Measurements from ENCODE around the gene RFWD3. TPM values are rescaled to one million over a fixed set of nuclear protein-coding genes. Genes with fewer than 3 reads are reported as not detected.

The RFWD3 gene
- total RNA-seq, 1 experiment from 2014 or later: 61.9 TPM

DNA sequence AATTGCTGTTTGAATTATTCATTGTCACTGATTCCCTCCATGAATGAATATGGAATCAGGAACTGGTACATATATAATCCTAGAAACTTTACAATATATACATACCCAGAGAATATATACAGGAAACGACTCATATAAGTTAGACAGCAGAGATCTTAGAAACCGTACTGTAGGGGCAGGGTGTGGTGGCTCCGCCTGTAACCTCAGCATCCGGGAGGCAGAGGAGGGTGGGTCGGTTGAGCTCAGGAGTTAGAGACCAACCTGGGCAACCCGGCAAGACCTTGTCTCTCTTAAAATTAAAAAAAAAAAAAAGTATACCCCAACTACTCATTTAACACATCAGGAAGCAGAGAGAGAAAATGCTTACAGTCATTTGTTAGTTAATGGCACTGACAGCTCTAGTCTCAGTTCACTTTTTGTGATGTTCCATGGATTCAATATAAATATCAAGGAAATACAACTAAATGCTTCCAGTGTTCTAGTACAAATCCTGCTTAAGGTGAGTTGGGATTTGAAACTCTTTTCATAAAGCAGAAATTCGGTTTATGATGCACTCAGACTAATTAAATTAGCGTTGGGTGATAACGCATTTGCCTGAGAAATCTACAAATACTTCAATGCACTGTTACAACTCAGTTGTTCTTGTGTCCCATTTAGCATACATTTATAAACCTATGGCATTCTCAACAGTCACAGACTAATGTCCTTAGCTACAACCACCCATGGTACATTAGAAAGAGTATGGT, 65.4 kb downstream of the RFWD3 start:
- Histone ChIP-seq H3K4me3 (no peak overlapping the region), H3K27me3 (replicated peaks) (no peaks in the 10 kb centered on the region), H3K9me3 (replicated peaks) (no peaks in the 10 kb centered on the region), H3K4me1 (replicated peaks) (peaks cover 24% of the 10 kb centered on the region), H3K27ac (no peak overlapping the region), H3K36me3 (peaks cover 19% of the 10 kb centered on the region; the same call in 1 of the 2 replicates)
- no peak for DNase-seq (ENCODE audit: low read depth in 1 of 2, low spot score in 2 of 2)

DNA sequence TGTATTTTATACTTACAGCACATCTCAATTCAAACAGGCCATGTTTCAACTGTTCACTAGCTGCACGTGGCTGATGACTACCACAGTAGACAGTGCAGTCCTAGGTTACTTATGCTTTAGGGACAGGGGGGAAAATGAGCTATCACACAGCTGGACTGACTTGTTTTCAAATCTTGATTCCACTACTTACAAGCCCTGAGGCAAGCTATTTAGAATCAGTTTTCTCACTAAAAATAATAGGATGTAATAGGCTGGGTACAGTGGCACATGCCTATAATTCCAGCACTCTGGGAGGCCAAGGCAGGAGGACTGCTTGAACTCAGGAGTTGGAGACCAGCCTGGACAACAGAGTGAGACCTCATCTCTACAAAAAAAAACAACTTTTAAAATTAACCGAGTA, 70.1 kb downstream of the RFWD3 start:
- H3K4me1 ChIP-seq (replicated peaks): peaks cover 17% of the 10 kb centered on the region
- no peak for DNase-seq (ENCODE audit: low read depth in 1 of 2, low spot score in 2 of 2)
- peaks cover 17% of the 10 kb centered on the region for H3K36me3 ChIP-seq
- no peaks in the 10 kb centered on the region for H3K27me3 ChIP-seq (replicated peaks)
- H3K4me3 ChIP-seq: no peak overlapping the region
- no peaks in the 10 kb centered on the region for H3K9me3 ChIP-seq (replicated peaks)
- H3K27ac ChIP-seq: no peak overlapping the region

DNA sequence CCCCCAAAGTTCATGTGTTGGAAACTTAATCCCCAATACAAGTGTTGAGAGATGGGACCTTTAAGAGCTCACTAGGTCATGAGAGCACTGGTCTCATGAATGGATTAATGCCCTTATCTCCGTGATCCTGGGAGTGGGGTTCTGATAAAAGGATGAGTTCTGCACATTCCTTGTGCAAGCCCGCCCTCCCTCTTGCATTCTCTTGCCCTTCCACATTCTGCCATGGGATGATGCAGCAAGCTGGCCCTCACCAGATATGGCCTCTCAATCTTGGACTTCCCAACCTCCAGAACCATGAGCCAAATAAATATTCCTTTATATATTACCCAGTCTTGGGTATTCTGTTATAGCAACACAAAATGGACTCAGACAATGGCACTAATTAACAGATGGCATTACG, 73.8 kb downstream of the RFWD3 start:
- Histone ChIP-seq H3K27ac (no peak overlapping the region), H3K4me1 (replicated peaks) (peaks cover 17% of the 10 kb centered on the region), H3K9me3 (replicated peaks) (no peaks in the 10 kb centered on the region), H3K4me3 (no peak overlapping the region), H3K27me3 (replicated peaks) (no peaks in the 10 kb centered on the region), H3K36me3 (peaks cover 11% of the 10 kb centered on the region)
- DNase-seq (ENCODE audit: low read depth in 1 of 2, low spot score in 2 of 2): no peak

DNA sequence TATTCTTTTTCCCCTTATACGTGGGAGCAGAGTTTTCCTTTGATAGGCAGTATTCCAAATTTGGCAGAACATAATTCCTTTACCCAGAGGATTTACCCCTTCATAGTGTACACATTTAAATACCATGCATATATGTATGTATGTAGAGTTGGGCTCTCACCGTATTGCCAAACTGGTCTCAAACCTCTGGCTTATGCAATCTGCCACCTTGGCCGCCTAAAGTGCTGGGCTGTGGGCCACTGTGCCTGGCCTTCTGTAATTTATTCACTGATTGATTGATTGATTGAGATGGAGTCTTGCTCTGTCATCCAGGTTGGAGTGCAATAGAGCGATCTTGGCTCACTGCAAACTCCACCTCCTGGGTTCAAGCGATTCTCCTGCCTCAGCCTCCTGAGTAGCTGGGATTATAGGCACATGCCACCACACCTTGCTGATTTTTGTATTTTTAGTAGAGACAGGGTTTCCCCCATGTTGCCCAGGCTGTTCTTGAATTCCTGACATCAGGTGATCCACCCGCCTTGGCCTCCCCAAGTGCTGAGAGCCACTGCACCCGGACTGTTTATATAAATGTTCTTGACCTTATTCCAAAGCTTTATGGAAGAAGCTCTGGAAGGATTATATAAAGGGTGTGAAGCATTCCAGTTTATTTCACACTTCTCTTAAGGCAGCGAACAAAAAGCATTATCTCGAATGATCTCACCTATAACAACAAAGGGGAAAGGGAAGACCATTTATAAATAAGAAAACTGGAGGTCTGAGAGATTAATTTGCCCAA, 74.6 kb downstream of the RFWD3 start:
- DNase-seq (ENCODE audit: low read depth in 1 of 2, low spot score in 2 of 2): no peak
- Histone ChIP-seq H3K9me3 (replicated peaks) (no peaks in the 10 kb centered on the region), H3K27ac (no peak overlapping the region)

DNA sequence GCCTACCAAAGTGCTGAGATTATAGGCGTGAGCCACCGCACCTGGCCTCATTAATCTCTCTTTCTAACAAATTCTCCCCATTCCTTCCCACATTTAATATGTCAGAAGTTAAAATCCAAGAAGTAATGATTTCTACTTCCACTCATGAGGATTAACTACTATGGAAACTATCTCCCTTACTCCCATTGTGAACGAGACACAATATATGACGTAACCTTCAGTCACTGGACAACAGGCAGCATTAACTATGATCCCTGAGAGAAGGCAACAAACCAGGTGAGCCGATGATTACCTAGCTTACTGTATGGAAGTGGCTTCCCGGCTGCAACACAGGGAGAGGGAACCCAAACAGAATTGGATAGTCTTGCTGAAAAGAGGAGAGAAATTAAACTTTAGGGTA, 79.7 kb downstream of the RFWD3 start:
- no peaks in the 10 kb centered on the region; the same call in 1 of the 2 replicates for H3K4me1 ChIP-seq (replicated peaks)
- no peak overlapping the region for H3K27ac ChIP-seq
- H3K4me3 ChIP-seq: no peak overlapping the region
- no peaks in the 10 kb centered on the region for H3K9me3 ChIP-seq (replicated peaks)
- H3K36me3 ChIP-seq: no peaks in the 10 kb centered on the region; the same call in none of the 2 replicates
- no peaks in the 10 kb centered on the region for H3K27me3 ChIP-seq (replicated peaks)
- no peak for DNase-seq (ENCODE audit: low read depth in 1 of 2, low spot score in 2 of 2)

More for the DNA sequence above, 74.6 kb downstream of the RFWD3 start:
- H3K27me3 ChIP-seq (replicated peaks): no peaks in the 10 kb centered on the region
- H3K36me3 ChIP-seq: peaks cover 11% of the 10 kb centered on the region
- peaks cover 17% of the 10 kb centered on the region for H3K4me1 ChIP-seq (replicated peaks)
- H3K4me3 ChIP-seq: no peak overlapping the region

DNA sequence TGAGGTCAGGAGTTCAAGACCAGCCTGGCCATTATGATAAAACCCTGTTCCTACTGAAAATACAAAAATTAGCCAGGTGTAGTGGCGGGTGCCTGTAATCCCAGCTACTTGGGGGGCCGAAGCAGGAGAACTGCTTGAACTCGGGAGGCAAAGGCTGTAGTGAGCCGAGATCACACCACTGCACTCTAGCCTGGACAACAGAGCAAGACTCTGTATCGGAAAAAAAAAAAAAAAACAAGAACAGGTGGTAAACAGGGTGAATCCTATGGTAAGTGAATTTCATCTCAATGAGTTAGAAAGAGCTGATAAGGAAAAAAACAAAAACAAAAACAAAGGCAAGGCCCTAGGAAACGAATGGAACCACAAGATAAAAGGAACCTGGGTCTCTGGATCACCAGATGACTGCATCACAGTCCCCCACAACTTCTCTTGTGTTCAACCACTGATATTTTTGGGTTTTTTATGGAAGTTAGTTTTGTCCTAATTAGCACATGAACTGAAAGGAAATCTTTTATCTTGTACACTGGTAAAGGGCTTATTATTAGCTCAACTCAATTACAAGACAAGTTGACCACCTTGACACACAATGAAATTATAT, 80.7 kb downstream of the RFWD3 start:
- no peak for DNase-seq (ENCODE audit: low read depth in 1 of 2, low spot score in 2 of 2)
- Histone ChIP-seq H3K9me3 (replicated peaks) (no peaks in the 10 kb centered on the region), H3K36me3 (no peaks in the 10 kb centered on the region; the same call in none of the 2 replicates), H3K27ac (no peak overlapping the region), H3K27me3 (replicated peaks) (no peaks in the 10 kb centered on the region), H3K4me1 (replicated peaks) (no peaks in the 10 kb centered on the region; the same call in 1 of the 2 replicates), H3K4me3 (no peak overlapping the region)

DNA sequence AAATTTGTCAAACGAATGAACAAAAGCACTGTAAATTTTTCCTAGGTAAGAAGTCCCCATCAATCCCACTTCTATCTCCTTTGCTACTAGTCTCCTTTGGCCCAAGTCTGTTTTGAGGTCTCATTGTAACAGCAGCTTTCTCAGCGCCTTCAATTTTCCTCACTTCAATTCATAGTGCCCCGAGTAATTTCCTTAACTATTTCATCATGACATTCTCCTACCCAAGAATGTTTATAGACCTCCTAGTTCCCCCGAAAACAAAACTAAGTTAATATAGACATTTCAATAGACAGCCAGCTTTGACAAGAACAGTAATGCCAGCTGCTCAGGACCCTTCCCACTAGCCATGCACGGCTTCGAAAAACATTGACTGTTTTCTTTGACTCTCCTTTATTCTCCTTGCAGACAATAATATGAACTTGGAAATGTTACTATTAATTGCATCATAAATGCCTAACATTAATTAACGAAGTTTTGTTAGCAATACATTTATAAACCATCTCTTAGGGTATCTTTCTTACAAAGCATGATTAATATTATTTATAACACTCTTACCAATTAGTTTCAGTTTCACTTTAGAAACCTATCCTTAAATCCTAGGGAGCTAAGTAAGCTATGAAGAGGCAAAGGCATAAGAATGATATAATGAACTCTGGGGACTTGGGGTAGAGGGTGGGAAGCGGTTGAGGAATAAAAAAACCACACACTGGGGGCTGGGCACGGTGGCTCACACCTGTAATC, 82.6 kb downstream of the RFWD3 start:
- Histone ChIP-seq H3K27me3 (replicated peaks) (no peaks in the 10 kb centered on the region), H3K4me1 (replicated peaks) (peaks cover 2% of the 10 kb centered on the region), H3K36me3 (no peaks in the 10 kb centered on the region; the same call in none of the 2 replicates), H3K27ac (no peak overlapping the region), H3K4me3 (no peak overlapping the region), H3K9me3 (replicated peaks) (no peaks in the 10 kb centered on the region)
- DNase-seq (ENCODE audit: low read depth in 1 of 2, low spot score in 2 of 2): no peak

DNA sequence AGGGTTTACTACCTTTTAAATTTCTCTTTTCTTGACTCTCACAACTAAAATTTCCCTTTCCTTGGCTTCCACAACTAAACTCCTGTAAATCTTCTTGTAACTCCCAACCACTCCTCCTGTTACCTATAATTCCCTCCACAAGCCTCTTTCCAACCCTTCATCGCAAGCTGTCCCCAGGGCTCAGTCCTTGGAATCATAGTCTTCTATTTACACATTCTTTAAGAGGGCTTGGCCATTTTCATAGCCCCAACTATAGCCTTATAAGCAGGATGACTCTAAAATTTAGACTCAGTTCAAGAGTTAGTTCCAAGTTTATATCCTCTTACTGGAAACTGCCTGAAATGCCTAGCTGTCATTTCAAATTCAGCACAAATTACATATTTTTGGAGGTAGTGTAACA, 83.7 kb downstream of the RFWD3 start:
- DNase-seq (ENCODE audit: low read depth in 1 of 2, low spot score in 2 of 2): no peak

DNA sequence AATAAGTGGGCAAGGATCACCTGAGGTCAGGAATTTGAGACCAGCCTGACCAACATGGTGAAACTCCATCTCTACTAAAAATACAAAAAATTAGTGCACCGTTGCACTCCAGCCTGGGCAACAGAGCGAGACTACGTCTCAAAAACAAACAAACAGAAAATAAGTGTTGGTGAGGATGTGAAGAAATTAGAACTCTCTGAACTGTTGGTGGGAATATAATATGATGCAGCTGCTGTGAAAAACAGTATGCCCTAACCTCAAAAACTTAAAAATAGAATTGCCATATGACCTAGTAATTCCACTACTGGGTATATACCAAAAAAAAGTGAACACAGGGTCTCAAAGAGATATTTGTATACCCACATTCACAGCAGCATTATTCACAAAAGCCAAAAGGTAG, 85.8 kb downstream of the RFWD3 start:
- H3K9me3 ChIP-seq (replicated peaks): no peaks in the 10 kb centered on the region
- DNase-seq (ENCODE audit: low read depth in 1 of 2, low spot score in 2 of 2): no peak
- no peak overlapping the region for H3K4me3 ChIP-seq
- H3K27me3 ChIP-seq (replicated peaks): no peaks in the 10 kb centered on the region
- no peaks in the 10 kb centered on the region; the same call in 1 of the 2 replicates for H3K36me3 ChIP-seq
- H3K27ac ChIP-seq: no peak overlapping the region
- peaks cover 19% of the 10 kb centered on the region for H3K4me1 ChIP-seq (replicated peaks)

More for the DNA sequence above, 83.7 kb downstream of the RFWD3 start:
- Histone ChIP-seq H3K36me3 (no peaks in the 10 kb centered on the region; the same call in none of the 2 replicates), H3K4me3 (no peak overlapping the region), H3K27me3 (replicated peaks) (no peaks in the 10 kb centered on the region), H3K27ac (no peak overlapping the region), H3K4me1 (replicated peaks) (peaks cover 12% of the 10 kb centered on the region), H3K9me3 (replicated peaks) (no peaks in the 10 kb centered on the region)

DNA sequence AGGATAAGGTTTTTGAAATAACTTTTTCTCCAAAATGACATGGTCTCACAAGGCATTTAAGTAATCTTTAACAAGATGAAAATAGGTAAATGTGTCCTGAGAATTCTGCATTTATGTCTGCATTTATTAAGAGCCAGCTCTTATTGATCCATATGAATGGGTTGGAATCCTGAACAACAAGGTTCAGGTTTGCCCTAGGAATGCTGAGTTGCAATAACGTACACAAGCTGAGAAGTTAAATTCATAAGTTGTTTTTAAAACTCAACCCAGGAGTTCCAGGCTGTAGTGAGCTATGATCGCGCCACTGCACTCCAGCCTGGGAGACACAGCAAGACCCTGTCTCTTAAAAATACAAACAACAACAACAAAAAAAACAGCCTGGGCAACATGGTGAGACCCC, 87.8 kb downstream of the RFWD3 start:
- Histone ChIP-seq H3K4me3 (no peak overlapping the region), H3K4me1 (replicated peaks) (peaks cover 19% of the 10 kb centered on the region), H3K27ac (no peak overlapping the region), H3K27me3 (replicated peaks) (no peaks in the 10 kb centered on the region), H3K36me3 (no peaks in the 10 kb centered on the region), H3K9me3 (replicated peaks) (no peaks in the 10 kb centered on the region)
- DNase-seq (ENCODE audit: low read depth in 1 of 2, low spot score in 2 of 2): no peak

DNA sequence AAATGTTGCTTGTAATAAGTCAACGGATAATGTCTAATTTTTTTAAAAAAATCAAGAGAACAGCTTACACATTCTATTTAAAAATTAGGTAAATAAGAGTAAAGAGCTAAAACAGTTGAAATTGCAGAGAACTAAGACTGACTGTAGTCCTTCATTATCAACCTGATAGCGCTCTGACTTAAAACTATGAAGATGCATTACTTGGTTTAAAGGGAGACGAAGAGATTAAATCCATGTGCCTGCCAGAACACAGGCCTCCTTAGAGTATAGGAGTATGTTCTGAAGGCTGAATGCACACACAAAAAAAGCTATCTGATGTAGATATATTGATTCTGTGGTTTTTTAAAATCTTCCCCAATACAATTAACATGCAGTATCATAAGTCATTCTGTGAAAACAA, 88.2 kb downstream of the RFWD3 start:
- no peak for DNase-seq (ENCODE audit: low read depth in 1 of 2, low spot score in 2 of 2)
- no peaks in the 10 kb centered on the region for H3K27me3 ChIP-seq (replicated peaks)
- H3K27ac ChIP-seq: no peak overlapping the region
- H3K9me3 ChIP-seq (replicated peaks): no peaks in the 10 kb centered on the region
- H3K4me3 ChIP-seq: no peak overlapping the region
- H3K36me3 ChIP-seq: no peaks in the 10 kb centered on the region
- H3K4me1 ChIP-seq (replicated peaks): peaks cover 19% of the 10 kb centered on the region

DNA sequence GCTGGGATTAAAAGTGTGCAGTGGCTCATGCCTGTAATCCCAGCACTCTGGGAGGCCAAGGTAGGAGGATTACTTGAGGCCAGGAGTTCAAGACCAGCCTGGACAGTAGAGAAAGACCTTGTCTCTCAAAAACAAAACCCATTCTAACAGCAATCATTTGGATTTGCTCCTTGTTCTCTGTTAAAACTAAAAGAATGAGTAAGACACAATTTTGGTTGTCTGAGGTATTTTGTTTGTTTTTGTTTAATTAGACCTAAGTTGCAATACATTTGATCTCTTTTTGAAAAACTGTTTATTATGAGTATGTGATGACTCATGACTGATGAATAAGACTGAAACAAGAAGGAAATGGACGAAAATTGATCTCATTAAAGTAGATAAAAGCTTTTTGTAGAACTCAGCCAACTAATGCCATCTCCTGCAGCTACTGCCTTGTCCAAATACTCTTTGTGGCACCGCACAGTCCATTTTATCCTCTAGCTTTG, 88.8 kb downstream of the RFWD3 start:
- DNase-seq (ENCODE audit: low read depth in 1 of 2, low spot score in 2 of 2): peak in 1 of 2 experiments; percentile 83
- peak overlapping the region; percentile 32 for H3K27ac ChIP-seq
- H3K27me3 ChIP-seq (replicated peaks): no peaks in the 10 kb centered on the region
- no peak overlapping the region for H3K4me3 ChIP-seq
- H3K36me3 ChIP-seq: no peaks in the 10 kb centered on the region
- peaks cover 19% of the 10 kb centered on the region for H3K4me1 ChIP-seq (replicated peaks)
- no peaks in the 10 kb centered on the region for H3K9me3 ChIP-seq (replicated peaks)
